Right cardiac atrium (tissue), 5 donors: ENCODE results near the gene SFTPA2. TPM values are rescaled to one million over a fixed set of nuclear protein-coding genes. Genes with fewer than 3 reads are reported as not detected.
"Not testable (repeated sequence)": the region's sequence is repeated elsewhere in the genome, so short reads cannot be mapped to it uniquely, and the experiment has no call there.

Source experiments
- ATAC-seq, 2 donors: fragments of 200-7000 bp; cut with Tn5 transposase; one replicate each; pipeline versions ENCODE4 v1.8.0 to v1.9.1; 2020; ENCODE audit warnings: moderate library complexity in 2 of 2, mild to moderate bottlenecking in 1 of 2
- DNase-seq, 3 donors: peaks; one replicate each; pipeline ENCODE4 v3.0.0-alpha.2; 2020
- H3K27ac ChIP-seq: one replicate; pipeline ENCODE4 v1.5.1; 2013; ENCODE audit warnings: mild to moderate bottlenecking, low read length, control low read depth, moderate library complexity
- H3K27me3 ChIP-seq: one replicate; pipeline ENCODE4 v1.6.1; 2013; ENCODE audit not compliant: control insufficient read depth, insufficient read depth
- H3K4me1 ChIP-seq: one replicate; pipeline ENCODE4 v1.6.1; 2013; ENCODE audit warnings: low read length; ENCODE audit not compliant: control insufficient read depth, insufficient read depth
- H3K4me3 ChIP-seq: one replicate; pipeline ENCODE4 v1.5.1; 2013; ENCODE audit warnings: low read length, control low read depth
- H3K9me3 ChIP-seq: one replicate; pipeline ENCODE4 v1.6.1; 2013; ENCODE audit warnings: low read length; ENCODE audit not compliant: control insufficient read depth
- WGBS: extraction: QIAGEN DNeasy Blood & Tissue Kit; methylation state at CpG from one replicate; pipeline ENCODE4 v1.1.7; 2013; 5-methylcytosine and 5-hydroxymethylcytosine counted together
- intact Hi-C, 4 donors: fragments of 100-400 bp; cut with DNase I; formaldehyde crosslinking; loops; one replicate each; pipeline versions ENCODE4 v1.11.0 to v1.14.0; 2022 to 2023
- polyA plus RNA-seq: library from polyadenylated mRNA; stranded (reverse); fragments of 200-250 nt; gene quantifications from one replicate; pipeline ENCODE4 v1.2.3, GENCODE V29; 2013
- total RNA-seq, 4 donors: library from RNA; stranded (reverse); fragmentation: NEBNext Ultra II Directional; extraction: Animal tissue kit (Norgen Biotek cat#: 25700); gene quantifications; one replicate each; pipeline ENCODE4 v1.2.1, GENCODE V29; 2021
- donor health status: healthy with polysubstance abuse.
- donor health status: DM: no; HTN: yes; CAD: no.
- donor health status: DM: no; HTN: no; CAD: no.
- donor health status: DM: no; HTN: yes; CAD: no; lungs with severe emphysema.
- donor health status: DM: yes; HTN: yes; CAD: no.

Gene SFTPA2
- total and polyA plus RNA-seq, 5 donors = 0.54 to 2.8 TPM; not detected in 3

- Histone ChIP-seq H3K9me3 (no peaks in the 10 kb centered on the region), H3K27ac (no peak overlapping the region), H3K4me3 (no peak overlapping the region), H3K27me3 (no peaks in the 10 kb centered on the region), H3K4me1 (no peaks in the 10 kb centered on the region)
- intact Hi-C loops = no loop called here
- ATAC-seq = no peak
- WGBS = 75% methylated on average over 2 of the region's 2 CpGs
- DNase-seq = no peak
Observed at GRCh38 chr10:79586933-79587332, 26.7 kb upstream of the SFTPA2 start.

- ATAC-seq (no peak), DNase-seq (no peak)
- intact Hi-C loops = no loop called here
- Histone ChIP-seq H3K4me1 (no peaks in the 10 kb centered on the region), H3K4me3 (no peak overlapping the region), H3K27me3 (no peaks in the 10 kb centered on the region), H3K9me3 (no peaks in the 10 kb centered on the region), H3K27ac (no peak overlapping the region)
- 90% methylated on average over 11 of the region's 11 CpGs for WGBS
Observed at GRCh38 chr10:79585870-79586527, 25.8 kb upstream of the SFTPA2 start.

GRCh38 chr10:79583488-79584024 lies 23.3 kb upstream of the SFTPA2 start:
- no peak overlapping the region for H3K27ac ChIP-seq
- no peak overlapping the region for H3K4me3 ChIP-seq
- no peaks in the 10 kb centered on the region for H3K27me3 ChIP-seq
- DNase-seq = no peak
- 90% methylated on average over 7 of the region's 7 CpGs for WGBS
- intact Hi-C loops = no loop called here
- ATAC-seq = no peak
- H3K4me1 ChIP-seq = no peaks in the 10 kb centered on the region
- H3K9me3 ChIP-seq = no peaks in the 10 kb centered on the region

- DNase-seq, intact Hi-C loops, ATAC-seq, H3K27me3 ChIP-seq, H3K27ac ChIP-seq, H3K9me3 ChIP-seq, H3K4me1 ChIP-seq, H3K4me3 ChIP-seq: not testable (repeated sequence)
- 53% methylated on average over 3 of the region's 6 CpGs for WGBS
Observed at GRCh38 chr10:79582954-79583353, 22.7 kb upstream of the SFTPA2 start.

GRCh38 chr10:79582096-79582495 lies 21.9 kb upstream of the SFTPA2 start:
- Histone ChIP-seq H3K4me3 (no peak overlapping the region), H3K9me3 (no peaks in the 10 kb centered on the region), H3K27ac (no peak overlapping the region), H3K27me3 (no peaks in the 10 kb centered on the region), H3K4me1 (no peaks in the 10 kb centered on the region)
- intact Hi-C loops = no loop called here
- DNase-seq (no peak), ATAC-seq (no peak)
- 84% methylated on average over 6 of the region's 6 CpGs for WGBS

- intact Hi-C loops = no loop called here
- H3K27me3 ChIP-seq = no peaks in the 10 kb centered on the region
- no peak for DNase-seq
- no peak overlapping the region for H3K27ac ChIP-seq
- no peak overlapping the region for H3K4me3 ChIP-seq
- no peaks in the 10 kb centered on the region for H3K4me1 ChIP-seq
- H3K9me3 ChIP-seq = no peaks in the 10 kb centered on the region
- ATAC-seq = no peak
Observed at GRCh38 chr10:79581044-79581443, 20.8 kb upstream of the SFTPA2 start.

GRCh38 chr10:79579361-79579760 lies 19.2 kb upstream of the SFTPA2 start:
- Histone ChIP-seq H3K4me3 (no peak overlapping the region), H3K4me1 (no peaks in the 10 kb centered on the region), H3K27ac (no peak overlapping the region), H3K27me3 (no peaks in the 10 kb centered on the region), H3K9me3 (no peaks in the 10 kb centered on the region)
- DNase-seq = no peak
- no peak for ATAC-seq
- WGBS = 94% methylated on average over 2 of the region's 2 CpGs
- intact Hi-C loops = no loop called here

- H3K27me3 ChIP-seq, intact Hi-C loops, ATAC-seq, H3K27ac ChIP-seq, H3K4me1 ChIP-seq, H3K9me3 ChIP-seq, H3K4me3 ChIP-seq, DNase-seq: not testable (repeated sequence)
- 90% methylated on average over 6 of the region's 6 CpGs for WGBS
Observed at GRCh38 chr10:79570624-79571023, 10.4 kb upstream of the SFTPA2 start.

- Histone ChIP-seq H3K9me3 (no peaks in the 10 kb centered on the region), H3K27me3 (no peaks in the 10 kb centered on the region), H3K4me3 (no peak overlapping the region), H3K4me1 (no peaks in the 10 kb centered on the region), H3K27ac (no peak overlapping the region)
- DNase-seq = no peak
- ATAC-seq = no peak
- intact Hi-C loops = loop anchor here in 2 of 4 donors (10.0 kb wide), 1 partner anchor 361 kb away; no protein-coding TSS in a partner anchor
- WGBS = 80% methylated on average over 4 of the region's 4 CpGs
Observed at GRCh38 chr10:79563426-79563825, 3.2 kb upstream of the SFTPA2 start.

GRCh38 chr10:79562135-79562756 lies 2.0 kb upstream of the SFTPA2 start:
- ATAC-seq (peak; percentile 82), DNase-seq (peak; percentile 66 to 83 (median 82))
- WGBS = 11% methylated on average over 17 of the region's 17 CpGs
- intact Hi-C loops = loop anchor here in 2 of 4 donors (10.0 kb wide), 1 partner anchor 363 kb away; no protein-coding TSS in a partner anchor
- Histone ChIP-seq H3K27ac (no peak overlapping the region), H3K4me3 (no peak overlapping the region), H3K9me3 (no peaks in the 10 kb centered on the region), H3K27me3 (no peaks in the 10 kb centered on the region), H3K4me1 (no peaks in the 10 kb centered on the region)

- Histone ChIP-seq H3K4me1 (no peaks in the 10 kb centered on the region), H3K9me3 (no peaks in the 10 kb centered on the region), H3K27ac (no peak overlapping the region), H3K4me3 (no peak overlapping the region), H3K27me3 (no peaks in the 10 kb centered on the region)
- intact Hi-C loops = loop anchor here in 2 of 4 donors (10.0 kb wide), 1 partner anchor 364 kb away; no protein-coding TSS in a partner anchor
- DNase-seq (no peak), ATAC-seq (no peak)
- WGBS = 87% methylated on average over 3 of the region's 3 CpGs
Observed at GRCh38 chr10:79561257-79561656, 1.1 kb upstream of the SFTPA2 start.
